ENCODE data around the gene NAGPA.
A peak's percentile ranks its signal among the peaks of the same experiment; 100 is the strongest.

DNA sequence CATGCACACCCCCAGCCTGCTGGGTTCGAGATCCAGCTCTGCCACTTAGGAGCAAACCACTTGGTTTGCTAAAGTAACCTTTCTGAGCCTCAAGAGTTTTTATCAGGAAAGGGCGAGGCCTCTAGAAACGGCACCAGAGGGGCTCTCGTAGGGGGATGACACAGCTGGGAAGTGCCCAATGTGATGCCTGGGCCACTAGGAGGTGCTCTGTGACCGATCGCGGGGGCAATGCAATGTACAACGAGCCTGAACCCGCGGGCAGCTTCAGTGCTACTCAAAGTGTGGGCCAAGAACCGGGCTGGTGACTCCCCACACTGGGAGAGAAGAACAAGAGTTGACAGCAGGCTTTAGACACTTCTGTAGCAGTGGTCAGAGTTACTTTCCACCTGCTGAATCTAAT is 22.6 kb upstream of the NAGPA start:
- TF ChIP-seq SOX6 (IDR thresholded peaks at IDR 0.05): no peak
- no peak for TF ChIP-seq SOX6 (CRISPR knock-in tag; IDR thresholded peaks at IDR 0.05)
- TF ChIP-seq, protein P1, sequence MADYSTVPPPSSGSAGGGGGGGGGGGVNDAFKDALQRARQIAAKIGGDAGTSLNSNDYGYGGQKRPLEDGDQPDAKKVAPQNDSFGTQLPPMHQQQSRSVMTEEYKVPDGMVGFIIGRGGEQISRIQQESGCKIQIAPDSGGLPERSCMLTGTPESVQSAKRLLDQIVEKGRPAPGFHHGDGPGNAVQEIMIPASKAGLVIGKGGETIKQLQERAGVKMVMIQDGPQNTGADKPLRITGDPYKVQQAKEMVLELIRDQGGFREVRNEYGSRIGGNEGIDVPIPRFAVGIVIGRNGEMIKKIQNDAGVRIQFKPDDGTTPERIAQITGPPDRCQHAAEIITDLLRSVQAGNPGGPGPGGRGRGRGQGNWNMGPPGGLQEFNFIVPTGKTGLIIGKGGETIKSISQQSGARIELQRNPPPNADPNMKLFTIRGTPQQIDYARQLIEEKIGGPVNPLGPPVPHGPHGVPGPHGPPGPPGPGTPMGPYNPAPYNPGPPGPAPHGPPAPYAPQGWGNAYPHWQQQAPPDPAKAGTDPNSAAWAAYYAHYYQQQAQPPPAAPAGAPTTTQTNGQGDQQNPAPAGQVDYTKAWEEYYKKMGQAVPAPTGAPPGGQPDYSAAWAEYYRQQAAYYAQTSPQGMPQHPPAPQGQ (CRISPR knock-in tag; IDR thresholded peaks at IDR 0.05; ENCODE audit: borderline replicate concordance): no peak
- TF ChIP-seq ZNF792 (CRISPR knock-in tag; IDR thresholded peaks at IDR 0.05): no peak
- TF ChIP-seq REPIN1 (CRISPR knock-in tag; IDR thresholded peaks at IDR 0.05; ENCODE audit: borderline replicate concordance, low read depth): no peak
- no peak for TF ChIP-seq ZNF460 (CRISPR knock-in tag; IDR thresholded peaks at IDR 0.05; ENCODE audit: borderline replicate concordance)
- TF ChIP-seq POLR2A (IDR thresholded peaks at IDR 0.05; ENCODE audit: insufficient read depth in 1 of 2, low read depth in 2 of 2, low read length in 2 of 2): no peak
- no peak for TF ChIP-seq ZNF329 (CRISPR knock-in tag; IDR thresholded peaks at IDR 0.05; ENCODE audit: low read depth)
- peak; percentile 90 for TF ChIP-seq CTCF (CRISPR knock-in tag; IDR thresholded peaks at IDR 0.05)
- no peak for TF ChIP-seq ZFP36 (IDR thresholded peaks at IDR 0.05; ENCODE audit: borderline replicate concordance, low read depth, low read length, partially characterized antibody)
- TF ChIP-seq CCDC6 (CRISPR knock-in tag; IDR thresholded peaks at IDR 0.05): no peak
- peak; percentile 30; the same call in 1 of the 2 replicates for TF ChIP-seq IRF2 (CRISPR knock-in tag; IDR thresholded peaks at IDR 0.05)
- no peak for TF ChIP-seq MXI1 (IDR thresholded peaks at IDR 0.05; ENCODE audit: borderline replicate concordance, low read depth, low read length)
- TF ChIP-seq, protein P2, sequence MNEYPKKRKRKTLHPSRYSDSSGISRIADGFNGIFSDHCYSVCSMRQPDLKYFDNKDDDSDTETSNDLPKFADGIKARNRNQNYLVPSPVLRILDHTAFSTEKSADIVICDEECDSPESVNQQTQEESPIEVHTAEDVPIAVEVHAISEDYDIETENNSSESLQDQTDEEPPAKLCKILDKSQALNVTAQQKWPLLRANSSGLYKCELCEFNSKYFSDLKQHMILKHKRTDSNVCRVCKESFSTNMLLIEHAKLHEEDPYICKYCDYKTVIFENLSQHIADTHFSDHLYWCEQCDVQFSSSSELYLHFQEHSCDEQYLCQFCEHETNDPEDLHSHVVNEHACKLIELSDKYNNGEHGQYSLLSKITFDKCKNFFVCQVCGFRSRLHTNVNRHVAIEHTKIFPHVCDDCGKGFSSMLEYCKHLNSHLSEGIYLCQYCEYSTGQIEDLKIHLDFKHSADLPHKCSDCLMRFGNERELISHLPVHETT (CRISPR knock-in tag; conservative IDR thresholded peaks at IDR 0.05): no peak
- TF ChIP-seq ZBTB7A (CRISPR knock-in tag; IDR thresholded peaks at IDR 0.05): no peak

Measured in HepG2 (cell line).